H9 (cell line): Measurements from ENCODE around the gene RB1. TPM values are rescaled to one million over a fixed set of nuclear protein-coding genes. Genes with fewer than 3 reads are reported as not detected.

ENCODE experiments used
- DNase-seq: peaks from one replicate; pipeline ENCODE4 v3.0.0-alpha.2; 2017
- H2AFZ ChIP-seq: one replicate; pipeline ENCODE4 v1.6.1; 2013; ENCODE audit warnings: mild to moderate bottlenecking, low read length, control low read depth, moderate library complexity
- H2AK5ac ChIP-seq: 2 replicates; pipeline ENCODE4 v1.6.1; 2013; ENCODE audit warnings: low read length, control low read depth, mixed read lengths; ENCODE audit not compliant: insufficient read length
- H2BK120ac ChIP-seq: one replicate; pipeline ENCODE4 v1.6.1; 2013; ENCODE audit warnings: low read depth, mild to moderate bottlenecking, low read length, control low read depth, inconsistent platforms; ENCODE audit not compliant: poor library complexity, severe bottlenecking
- H2BK12ac ChIP-seq: 2 replicates; pipeline ENCODE4 v1.6.1; 2013; ENCODE audit warnings: low read length, control low read depth, mixed read lengths, low read depth; ENCODE audit not compliant: insufficient read length
- H2BK15ac ChIP-seq: 2 replicates; pipeline ENCODE4 v1.6.1; 2013; ENCODE audit warnings: low read depth, low read length, control low read depth
- H2BK20ac ChIP-seq: one replicate; pipeline ENCODE4 v1.6.1; 2013; ENCODE audit warnings: low read depth, mild to moderate bottlenecking, low read length, control low read depth, inconsistent platforms; ENCODE audit not compliant: poor library complexity, severe bottlenecking
- H2BK5ac ChIP-seq: 2 replicates; pipeline ENCODE4 v1.6.1; 2013; ENCODE audit warnings: low read length, control low read depth, mixed read lengths; ENCODE audit not compliant: insufficient read length
- H3K14ac ChIP-seq: 2 replicates; pipeline ENCODE4 v1.6.1; 2013; ENCODE audit warnings: low read length, control low read depth; ENCODE audit not compliant: insufficient read depth
- H3K18ac ChIP-seq: 2 replicates; pipeline ENCODE4 v1.6.1; 2013; ENCODE audit warnings: low read depth, mild to moderate bottlenecking, mixed read lengths, low read length, control low read depth; ENCODE audit not compliant: insufficient read length
- H3K23ac ChIP-seq: 2 replicates; pipeline ENCODE4 v1.6.1; 2013; ENCODE audit warnings: low read length, control low read depth, mixed read lengths, low read depth; ENCODE audit not compliant: insufficient read length
- H3K23me2 ChIP-seq: 2 replicates; pipeline ENCODE4 v1.6.1; 2013; ENCODE audit warnings: low read depth, mild to moderate bottlenecking, mixed read lengths, low read length, control low read depth; ENCODE audit not compliant: insufficient read length, poor library complexity, severe bottlenecking
- H3K27ac ChIP-seq: 2 replicates; pipeline ENCODE4 v1.5.1; 2013; ENCODE audit warnings: low read length, control low read depth, mixed read lengths, low read depth; ENCODE audit not compliant: insufficient read length
- H3K27me3 ChIP-seq: 2 replicates; pipeline ENCODE4 v1.6.1; 2013; ENCODE audit warnings: low read length, control low read depth, inconsistent platforms; ENCODE audit not compliant: insufficient read depth
- H3K4ac ChIP-seq: 2 replicates; pipeline ENCODE4 v1.6.1; 2013; ENCODE audit warnings: low read depth, mild to moderate bottlenecking, control low read depth, inconsistent platforms, low read length, moderate library complexity
- H3K4me1 ChIP-seq: 2 replicates; pipeline ENCODE4 v1.6.1; 2013; ENCODE audit warnings: low read length, control low read depth, inconsistent platforms; ENCODE audit not compliant: insufficient read depth
- H3K4me2 ChIP-seq: 2 replicates; pipeline ENCODE4 v1.6.1; 2013; ENCODE audit warnings: low read length, control low read depth, mixed read lengths; ENCODE audit not compliant: insufficient read length, insufficient read depth
- H3K56ac ChIP-seq: 2 replicates; pipeline ENCODE4 v1.6.1; 2013; ENCODE audit warnings: low read depth, mild to moderate bottlenecking, mixed read lengths, low read length, control low read depth; ENCODE audit not compliant: insufficient read length
- H3K79me1 ChIP-seq: 2 replicates; pipeline ENCODE4 v1.6.1; 2013; ENCODE audit warnings: low read depth, mild to moderate bottlenecking, moderate library complexity, low read length, control low read depth, inconsistent platforms; ENCODE audit not compliant: insufficient read depth, poor library complexity, severe bottlenecking
- H3K79me2 ChIP-seq: 2 replicates; pipeline ENCODE4 v1.6.1; 2013; ENCODE audit warnings: low read length, control low read depth, inconsistent platforms; ENCODE audit not compliant: insufficient read depth
- H3K9ac ChIP-seq: 2 replicates; pipeline ENCODE4 v1.6.1; 2013; ENCODE audit warnings: low read length, control low read depth, mixed read lengths; ENCODE audit not compliant: insufficient read length; ENCODE audit errors: extremely low read depth
- H3K9me3 ChIP-seq: one replicate; pipeline ENCODE4 v1.6.1; 2013; ENCODE audit warnings: low read depth, low read length, inconsistent platforms; ENCODE audit not compliant: control insufficient read depth
- H3T11ph ChIP-seq: one replicate; pipeline ENCODE4 v1.6.1; 2013; ENCODE audit warnings: mild to moderate bottlenecking, low read length, control low read depth, inconsistent platforms
- H4K20me1 ChIP-seq: one replicate; pipeline ENCODE4 v1.6.1; 2013; ENCODE audit not compliant: control insufficient read depth, insufficient read length, insufficient read depth
- H4K5ac ChIP-seq: 2 replicates; pipeline ENCODE4 v1.6.1; 2013; ENCODE audit warnings: low read depth, mild to moderate bottlenecking, mixed read lengths, low read length, control low read depth; ENCODE audit not compliant: insufficient read length
- H4K8ac ChIP-seq: replicated peaks from 2 replicates; pipeline ENCODE4 v1.6.1; 2013; ENCODE audit warnings: low read length, control low read depth, mixed read lengths, low read depth; ENCODE audit not compliant: insufficient read length
- H4K91ac ChIP-seq: 2 replicates; pipeline ENCODE4 v1.6.1; 2013; ENCODE audit warnings: low read depth, mild to moderate bottlenecking, moderate library complexity, mixed read lengths, low read length, control low read depth; ENCODE audit not compliant: insufficient read length
- H3K27ac Mint-ChIP-seq, 3 experiments: 2 replicates in 2 of 3; 3 replicates in 1 of 3; pipeline ENCODE4 v1.8.0; 2020 to 2021; ENCODE audit warnings: mixed read lengths in 3 of 3, mild to moderate bottlenecking in 1 of 3, moderate library complexity in 1 of 3
- H3K27me3 Mint-ChIP-seq: 2 replicates; pipeline ENCODE4 v1.8.0; 2021; ENCODE audit warnings: low read depth, mild to moderate bottlenecking, moderate library complexity, mixed read lengths
- H3K36me3 Mint-ChIP-seq, 3 experiments: 2 replicates in 2 of 3; 3 replicates in 1 of 3; pipeline ENCODE4 v1.8.0; 2020 to 2021; ENCODE audit warnings: low read depth in 3 of 3, mixed read lengths in 3 of 3; ENCODE audit not compliant: insufficient read depth in 1 of 3
- H3K4me1 Mint-ChIP-seq, 2 experiments: 2 replicates each; pipeline ENCODE4 v1.8.0; 2020; ENCODE audit warnings: mixed read lengths in 2 of 2
- H3K4me3 Mint-ChIP-seq, 2 experiments: 2 replicates in 1 of 2; 3 replicates in 1 of 2; pipeline ENCODE4 v1.8.0; 2020 to 2021; ENCODE audit warnings: mild to moderate bottlenecking in 2 of 2, mixed read lengths in 2 of 2, moderate library complexity in 1 of 2
- H3K9me3 Mint-ChIP-seq, 2 experiments: 2 replicates in 1 of 2; 3 replicates in 1 of 2; pipeline ENCODE4 v1.8.0; 2020; ENCODE audit warnings: mild to moderate bottlenecking in 2 of 2, mixed read lengths in 2 of 2, moderate library complexity in 1 of 2
- CTCF ChIP-seq: fragments of 200-600 bp; sonication (generic); conservative IDR thresholded peaks from 3 replicates; pipeline ENCODE4 v1.8.0; 2021; ENCODE audit warnings: antibody characterized with exemption, mild to moderate bottlenecking
- WGBS: extraction: QIAGEN DNeasy Blood & Tissue Kit; methylation state at CpG from one replicate; pipeline ENCODE4 v1.1.7; 2013; ENCODE audit warnings: missing lambda C conversion rate, low lambda C conversion rate, mixed read lengths; ENCODE audit not compliant: insufficient read length; ENCODE audit errors: extremely low coverage; 5-methylcytosine and 5-hydroxymethylcytosine counted together
- total RNA-seq: library from RNA; stranded (reverse); gene quantifications from 2 replicates; pipeline ENCODE4 v1.2.1, GENCODE V29; 2021

RB1 gene
- total RNA-seq, 1 experiment from 2014 or later = 20.5 TPM

- no peak overlapping the region for H2AK5ac ChIP-seq
- no peak for TF ChIP-seq CTCF
- no peak for DNase-seq
Observed at GRCh38 chr13:48255090-48255489, 48.5 kb upstream of the RB1 start.

More at GRCh38 chr13:48255090-48255489, 48.5 kb upstream of the RB1 start:
- Histone ChIP-seq H3K9ac (no peak overlapping the region), H3T11ph (no peak overlapping the region), H3K23ac (no peak overlapping the region), H2BK120ac (no peak overlapping the region), H4K91ac (no peak overlapping the region), H2BK15ac (no peak overlapping the region), H4K5ac (no peak overlapping the region), H3K4me2 (no peak overlapping the region), H4K20me1 (no peaks in the 10 kb centered on the region), H3K27me3 (no peaks in the 10 kb centered on the region), H3K23me2 (no peaks in the 10 kb centered on the region), H3K56ac (no peak overlapping the region), H3K4me1 (no peaks in the 10 kb centered on the region), H3K79me1 (peaks cover 3% of the 10 kb centered on the region), H3K4ac (no peak overlapping the region), H2BK12ac (no peak overlapping the region), H2BK20ac (no peak overlapping the region), H3K79me2 (no peaks in the 10 kb centered on the region; the same call in 1 of the 2 replicates), H2AFZ (no peak overlapping the region), H3K9me3 (no peaks in the 10 kb centered on the region), H3K27ac (no peak overlapping the region), H3K14ac (no peak overlapping the region), H4K8ac (no peak overlapping the region), H3K18ac (no peak overlapping the region), H2BK5ac (no peak overlapping the region)
- no peaks in the 10 kb centered on the region for H3K9me3 Mint-ChIP-seq
- no peaks in the 10 kb centered on the region for H3K27me3 Mint-ChIP-seq
- H3K4me1 Mint-ChIP-seq = 0 out of 4 replicates have a peak, but pooled peaks cover 0 to 3% of the 10 kb centered on the region in 2 experiments
- no CpG with 5 or more reads among the region's 13 CpGs for WGBS
- peaks cover 14 to 58% (median 49%) of the 10 kb centered on the region in 3 experiments; a peak in 6 of 7 replicates for H3K36me3 Mint-ChIP-seq
- no peak overlapping the region for H3K27ac Mint-ChIP-seq
- no peak overlapping the region for H3K4me3 Mint-ChIP-seq
